ENCODE results near the gene PRPSAP1. TPM values are rescaled to one million over a fixed set of nuclear protein-coding genes. Genes with fewer than 3 reads are reported as not detected.
"Not testable (repeated sequence)": the region's sequence is repeated elsewhere in the genome, so short reads cannot be mapped to it uniquely, and the experiment has no call there.

The PRPSAP1 gene
- polyA plus RNA-seq, 4 donors: 66.8 to 92.6 (median 80.1) TPM

- DNase-seq (ENCODE audit: low read depth in 4 of 4, low spot score in 3 of 4): no peak
Observed at GRCh38 chr17:76333673-76334505, 19.8 kb downstream of the PRPSAP1 start.

GRCh38 chr17:76331083-76331482, 22.6 kb downstream of the PRPSAP1 start:
- no peak for DNase-seq (ENCODE audit: low read depth in 4 of 4, low spot score in 3 of 4)

- DNase-seq (ENCODE audit: low read depth in 4 of 4, low spot score in 3 of 4): no peak
Observed at GRCh38 chr17:76329664-76330063, 24.1 kb downstream of the PRPSAP1 start.

GRCh38 chr17:76327696-76328095, 26.0 kb downstream of the PRPSAP1 start:
- DNase-seq (ENCODE audit: low read depth in 4 of 4, low spot score in 3 of 4): no peak

GRCh38 chr17:76326306-76326705, 27.4 kb downstream of the PRPSAP1 start:
- DNase-seq (ENCODE audit: low read depth in 4 of 4, low spot score in 3 of 4): no peak

- no peak for DNase-seq (ENCODE audit: low read depth in 4 of 4, low spot score in 3 of 4)
Observed at GRCh38 chr17:76318586-76318985, 35.1 kb downstream of the PRPSAP1 start.

GRCh38 chr17:76317535-76317934, 36.2 kb downstream of the PRPSAP1 start:
- DNase-seq (ENCODE audit: low read depth in 4 of 4, low spot score in 3 of 4): no peak

GRCh38 chr17:76314392-76315227, 39.1 kb downstream of the PRPSAP1 start:
- no peak for DNase-seq (ENCODE audit: low read depth in 4 of 4, low spot score in 3 of 4)

GRCh38 chr17:76312735-76313134, 41.0 kb downstream of the PRPSAP1 start:
- DNase-seq (ENCODE audit: low read depth in 4 of 4, low spot score in 3 of 4): no peak

- no peak for DNase-seq (ENCODE audit: low read depth in 4 of 4, low spot score in 3 of 4)
Observed at GRCh38 chr17:76309461-76309860, 44.3 kb downstream of the PRPSAP1 start.

GRCh38 chr17:76307966-76308338, 45.8 kb downstream of the PRPSAP1 start, which contains the start of gene QRICH2:
QRICH2 (minus strand) TSS chr17:76308276; CDS start chr17:76307998, 278 bp downstream.
- no peak for DNase-seq (ENCODE audit: low read depth in 4 of 4, low spot score in 3 of 4)

- no peak for DNase-seq (ENCODE audit: low read depth in 4 of 4, low spot score in 3 of 4)
Observed at GRCh38 chr17:76307299-76307965, 46.3 kb downstream of the PRPSAP1 start.

- not testable (repeated sequence) for DNase-seq (ENCODE audit: low read depth in 4 of 4, low spot score in 3 of 4)
Observed at GRCh38 chr17:76305135-76305454, 48.6 kb downstream of the PRPSAP1 start.

GRCh38 chr17:76304226-76305134, 49.2 kb downstream of the PRPSAP1 start:
- no peak for DNase-seq (ENCODE audit: low read depth in 4 of 4, low spot score in 3 of 4)

- no peak for DNase-seq (ENCODE audit: low read depth in 4 of 4, low spot score in 3 of 4)
Observed at GRCh38 chr17:76297436-76297835, 56.3 kb downstream of the PRPSAP1 start.

GRCh38 chr17:76296889-76297288, 56.8 kb downstream of the PRPSAP1 start:
- no peak for DNase-seq (ENCODE audit: low read depth in 4 of 4, low spot score in 3 of 4)

GRCh38 chr17:76296186-76296585, 57.5 kb downstream of the PRPSAP1 start:
- DNase-seq (ENCODE audit: low read depth in 4 of 4, low spot score in 3 of 4): no peak

GRCh38 chr17:76293106-76293505, 60.6 kb downstream of the PRPSAP1 start:
- no peak for DNase-seq (ENCODE audit: low read depth in 4 of 4, low spot score in 3 of 4)

GRCh38 chr17:76292567-76292966, 61.1 kb downstream of the PRPSAP1 start:
- no peak for DNase-seq (ENCODE audit: low read depth in 4 of 4, low spot score in 3 of 4)

Data from left renal pelvis (tissue), 4 donors.